ENCODE results near the gene ZNF682. TPM values are rescaled to one million over a fixed set of nuclear protein-coding genes. Genes with fewer than 3 reads are reported as not detected.
A peak's percentile ranks its signal among the peaks of the same experiment; 100 is the strongest.

ZNF682 gene
- total and polyA plus RNA-seq, 8 donors, result 1.3 to 7.3 (median 3.0) TPM

DNA sequence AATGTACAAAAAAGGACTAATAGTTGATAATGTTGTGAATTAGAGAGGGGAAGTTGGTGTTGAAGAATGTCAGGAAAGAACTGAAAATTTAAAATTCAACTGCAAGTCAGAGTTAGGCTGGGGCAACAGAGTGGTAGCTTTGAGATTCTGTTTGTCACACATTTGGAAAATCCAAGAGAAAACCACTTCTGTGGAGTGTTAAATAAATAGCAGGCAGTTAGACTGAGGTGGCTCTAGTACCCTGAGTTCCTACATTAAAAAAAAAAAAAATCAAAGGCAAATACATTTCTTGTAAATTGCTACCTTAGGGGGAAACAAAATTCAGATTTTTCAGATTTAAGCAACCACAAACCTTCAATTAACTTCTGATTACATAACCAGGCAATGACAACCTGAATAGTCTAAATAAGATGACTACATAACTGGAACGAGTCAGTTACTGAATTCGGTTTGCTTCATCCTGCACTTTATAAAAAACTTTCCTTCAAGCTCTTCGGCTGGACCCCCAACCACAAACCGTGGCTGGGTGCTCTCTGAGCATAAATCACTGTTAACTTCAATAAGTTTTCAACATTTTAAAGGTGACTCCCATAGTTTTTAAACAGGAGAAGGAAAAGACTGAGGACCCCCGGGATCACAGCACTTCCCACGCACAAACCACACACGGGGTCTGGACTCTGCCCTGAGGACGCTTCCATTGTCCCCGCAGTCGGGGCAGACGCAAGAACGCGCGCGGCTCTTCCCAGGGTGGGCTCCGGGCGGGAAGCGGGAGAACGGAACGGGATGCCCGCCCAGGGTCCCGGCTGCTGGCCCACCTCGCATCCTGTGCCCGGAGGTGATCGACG, 725 bp downstream of the ZNF682 start:
- Histone ChIP-seq H3K27ac (peak overlapping the region in 3 of 4 donors; percentile 44 to 61 (median 46)), H3K4me1 (peaks cover 0 to 6% (median 0%) of the 10 kb centered on the region in 3 donors), H3K27me3 (no peaks in the 10 kb centered on the region), H3K9me3 (no peaks in the 10 kb centered on the region), H3K4me3 (peak overlapping the region; percentile 36 to 96 (median 68)), H3K36me3 (no peaks in the 10 kb centered on the region)
- TF ChIP-seq, protein P1, sequence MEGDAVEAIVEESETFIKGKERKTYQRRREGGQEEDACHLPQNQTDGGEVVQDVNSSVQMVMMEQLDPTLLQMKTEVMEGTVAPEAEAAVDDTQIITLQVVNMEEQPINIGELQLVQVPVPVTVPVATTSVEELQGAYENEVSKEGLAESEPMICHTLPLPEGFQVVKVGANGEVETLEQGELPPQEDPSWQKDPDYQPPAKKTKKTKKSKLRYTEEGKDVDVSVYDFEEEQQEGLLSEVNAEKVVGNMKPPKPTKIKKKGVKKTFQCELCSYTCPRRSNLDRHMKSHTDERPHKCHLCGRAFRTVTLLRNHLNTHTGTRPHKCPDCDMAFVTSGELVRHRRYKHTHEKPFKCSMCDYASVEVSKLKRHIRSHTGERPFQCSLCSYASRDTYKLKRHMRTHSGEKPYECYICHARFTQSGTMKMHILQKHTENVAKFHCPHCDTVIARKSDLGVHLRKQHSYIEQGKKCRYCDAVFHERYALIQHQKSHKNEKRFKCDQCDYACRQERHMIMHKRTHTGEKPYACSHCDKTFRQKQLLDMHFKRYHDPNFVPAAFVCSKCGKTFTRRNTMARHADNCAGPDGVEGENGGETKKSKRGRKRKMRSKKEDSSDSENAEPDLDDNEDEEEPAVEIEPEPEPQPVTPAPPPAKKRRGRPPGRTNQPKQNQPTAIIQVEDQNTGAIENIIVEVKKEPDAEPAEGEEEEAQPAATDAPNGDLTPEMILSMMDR (IDR thresholded peaks at IDR 0.05), result no peak
- DNase-seq, result no peak
- FAIRE-seq, result no peak
- intact Hi-C loops (cut with DNase I), result no loop called here
- whole genome bisulfite sequencing, 2 donors, result 0 to 1% methylated on average over 26 of the region's 26 CpGs
- peak in 1 of 4 donors; percentile 33 for ATAC-seq

DNA sequence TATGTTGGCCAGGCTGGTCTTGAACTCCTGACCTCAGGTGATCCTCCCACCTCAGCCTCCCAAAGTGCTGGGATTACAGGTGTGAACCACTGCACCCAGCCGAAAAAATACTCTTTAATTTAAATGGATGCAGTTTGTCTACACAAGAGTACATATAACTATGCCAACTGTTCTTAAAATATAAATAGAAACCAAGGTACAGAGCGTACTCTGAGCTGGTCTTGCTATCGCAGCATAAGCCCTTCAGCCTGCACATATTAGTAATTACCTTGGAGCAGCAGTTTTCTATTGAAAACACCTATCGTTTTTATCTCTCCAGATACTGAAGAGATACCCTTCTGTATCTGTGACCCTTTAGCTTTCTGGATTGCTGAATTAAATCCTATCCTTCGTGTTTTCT, 3.4 kb downstream of the ZNF682 start:
- Histone ChIP-seq H3K4me3 (no peak overlapping the region), H3K36me3 (no peaks in the 10 kb centered on the region), H3K9me3 (no peaks in the 10 kb centered on the region), H3K4me1 (peaks cover 0 to 6% (median 0%) of the 10 kb centered on the region in 3 donors), H3K27ac (no peak overlapping the region), H3K27me3 (no peaks in the 10 kb centered on the region)
- WGBS, 2 donors, result 85 to 91% methylated on average over 5 of the region's 5 CpGs
- TF ChIP-seq, protein P1 (IDR thresholded peaks at IDR 0.05), result no peak
- DNase-seq (no peak), ATAC-seq (no peak), FAIRE-seq (no peak)
- intact Hi-C loops (cut with DNase I), result no loop called here

DNA sequence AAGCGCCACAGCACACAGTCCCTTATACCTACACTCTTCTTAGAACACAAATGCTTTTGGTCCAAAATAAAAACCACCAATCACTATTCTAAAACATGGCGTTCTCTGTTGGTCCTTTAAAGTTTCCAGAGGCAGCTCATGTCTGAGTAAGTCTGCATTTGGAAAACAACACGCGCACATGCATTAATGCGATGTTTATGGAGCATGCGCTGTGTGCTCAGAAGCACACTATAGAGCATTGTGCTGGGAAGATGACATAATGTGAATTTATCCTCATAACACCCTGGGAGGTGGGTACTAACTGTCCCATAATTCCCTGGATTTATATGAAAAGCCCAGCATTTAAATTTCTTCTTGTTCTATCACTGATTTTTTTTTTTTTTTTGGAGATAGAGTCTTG, 10.7 kb downstream of the ZNF682 start:
- TF ChIP-seq, protein P1 (IDR thresholded peaks at IDR 0.05), result no peak
- Histone ChIP-seq H3K9me3 (no peaks in the 10 kb centered on the region), H3K27ac (no peak overlapping the region), H3K4me1 (no peaks in the 10 kb centered on the region), H3K27me3 (no peaks in the 10 kb centered on the region), H3K4me3 (no peak overlapping the region), H3K36me3 (peaks cover 0 to 11% (median 0%) of the 10 kb centered on the region in 3 donors)
- intact Hi-C loops (cut with DNase I), result no loop called here
- 98% methylated on average over 6 of the region's 6 CpGs for WGBS, 2 donors
- no peak for DNase-seq
- FAIRE-seq, result no peak
- no peak for ATAC-seq

DNA sequence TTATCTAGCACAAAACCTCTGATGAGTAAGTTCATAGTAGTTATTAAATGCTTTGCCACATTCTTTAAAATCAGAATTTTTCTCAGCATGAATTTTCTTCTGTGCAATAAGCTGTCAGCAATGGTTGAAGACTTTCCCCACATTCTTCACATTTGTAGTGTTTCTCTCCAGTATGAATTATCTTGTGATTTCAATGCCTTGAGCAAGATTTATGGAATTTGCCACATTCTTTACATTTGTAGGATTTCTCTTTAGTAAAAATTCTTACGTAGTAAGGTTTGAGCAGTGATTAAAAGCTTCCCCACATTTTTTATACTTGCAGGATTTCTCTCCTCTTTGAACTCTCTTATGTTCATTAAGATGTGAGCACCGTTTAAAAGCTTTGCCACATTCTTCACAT, 33.6 kb downstream of the ZNF682 start:
- Histone ChIP-seq H3K4me3 (no peak overlapping the region), H3K36me3 (peaks cover 0 to 10% (median 5%) of the 10 kb centered on the region in 3 donors), H3K27ac (no peak overlapping the region), H3K4me1 (no peaks in the 10 kb centered on the region), H3K27me3 (no peaks in the 10 kb centered on the region), H3K9me3 (no peaks in the 10 kb centered on the region)
- WGBS, 2 donors, result 95 to 98% methylated on average over 2 of the region's 2 CpGs
- TF ChIP-seq, protein P1 (IDR thresholded peaks at IDR 0.05), result no peak
- ATAC-seq, result no peak
- intact Hi-C loops (cut with DNase I), result no loop called here
- DNase-seq, result no peak
- no peak for FAIRE-seq
